NCI-H1417 (cell line): ENCODE measurements around the gene SCUBE3.
A peak's percentile ranks its signal among the peaks of the same experiment; 100 is the strongest.

Experiments used
- DNase-seq, 3 experiments: peaks; one replicate each; lab custom pipeline; 2025; lab: John Stamatoyannopoulos, UW

Gene SCUBE3

GRCh38 chr6:35239581-35239980, 25.8 kb downstream of the SCUBE3 start:
- no peak for DNase-seq

DNA sequence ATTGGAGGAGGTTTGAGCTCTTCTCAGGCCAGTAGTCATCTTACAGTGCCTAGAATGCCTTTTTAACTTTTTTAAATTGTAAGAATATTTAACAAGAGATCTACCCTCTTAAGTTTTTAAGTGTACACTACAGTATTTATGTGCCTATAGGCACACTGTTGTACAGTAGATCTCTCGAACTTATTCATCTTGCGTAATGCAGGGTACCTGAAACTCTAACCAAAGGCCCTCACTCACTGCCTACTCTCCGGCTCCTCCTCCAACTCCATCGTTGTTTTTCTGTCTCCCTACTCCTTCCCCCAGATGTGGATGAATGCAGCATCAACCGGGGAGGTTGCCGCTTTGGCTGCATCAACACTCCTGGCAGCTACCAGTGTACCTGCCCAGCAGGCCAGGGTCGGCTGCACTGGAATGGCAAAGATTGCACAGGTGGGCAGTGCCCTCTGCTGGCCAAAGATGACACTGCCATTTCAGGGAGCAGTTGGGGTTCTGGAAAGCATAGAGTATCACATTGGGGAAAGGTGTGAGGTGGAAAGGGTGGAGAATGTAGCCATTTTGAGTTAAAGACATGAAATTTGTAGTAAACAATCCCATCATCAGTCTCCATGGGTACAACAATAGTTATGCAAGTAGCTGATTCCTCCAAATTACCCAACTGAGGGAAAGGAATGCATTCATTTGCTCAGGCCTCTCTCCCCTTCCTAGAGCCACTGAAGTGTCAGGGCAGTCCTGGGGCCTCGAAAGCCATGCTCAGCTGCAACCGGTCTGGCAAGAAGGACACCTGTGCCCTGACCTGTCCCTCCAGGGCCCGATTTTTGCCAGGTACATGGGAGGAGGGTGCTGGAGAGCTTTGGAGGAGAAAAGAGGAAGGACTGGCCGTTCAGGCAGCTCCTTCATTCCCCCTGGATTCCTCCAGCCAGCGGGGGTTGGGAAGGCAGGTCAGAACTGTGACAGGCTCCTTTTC, 27.4 kb downstream of the SCUBE3 start:
- peak; percentile 63 to 85 (median 64) for DNase-seq

- no peak for DNase-seq
Observed at GRCh38 chr6:35242486-35242885, 28.7 kb downstream of the SCUBE3 start.

- DNase-seq, result no peak
Observed at GRCh38 chr6:35242906-35243305, 29.1 kb downstream of the SCUBE3 start.

GRCh38 chr6:35243386-35243958, 29.7 kb downstream of the SCUBE3 start:
- DNase-seq, result no peak

- no peak for DNase-seq
Observed at GRCh38 chr6:35244551-35244950, 30.8 kb downstream of the SCUBE3 start.

GRCh38 chr6:35247642-35248231, 34.0 kb downstream of the SCUBE3 start:
- no peak for DNase-seq

- no peak for DNase-seq
Observed at GRCh38 chr6:35248300-35248699, 34.5 kb downstream of the SCUBE3 start.

- no peak for DNase-seq
Observed at GRCh38 chr6:35248965-35249364, 35.2 kb downstream of the SCUBE3 start.

DNA sequence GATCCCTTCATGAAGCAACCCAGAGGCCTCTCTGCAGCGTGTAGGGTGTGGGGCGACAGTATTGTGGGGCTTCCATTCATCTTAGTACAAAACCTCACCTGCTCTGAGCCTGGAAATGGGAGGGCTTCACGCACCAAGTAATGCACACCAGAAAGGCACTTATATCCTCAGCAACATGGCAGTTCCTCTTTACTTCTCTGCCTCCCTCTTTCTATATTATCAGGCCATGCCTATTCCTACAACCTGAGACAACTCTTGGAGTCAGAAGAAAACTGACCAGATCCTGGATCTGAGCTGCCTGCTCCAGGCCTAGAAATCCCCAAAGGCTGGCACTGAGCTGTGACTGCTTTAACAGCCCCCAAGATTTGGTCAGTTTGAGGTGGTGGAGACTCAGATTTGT, 38.2 kb downstream of the SCUBE3 start:
- DNase-seq, result no peak

- no peak for DNase-seq
Observed at GRCh38 chr6:35253249-35253648, 39.5 kb downstream of the SCUBE3 start.

DNA sequence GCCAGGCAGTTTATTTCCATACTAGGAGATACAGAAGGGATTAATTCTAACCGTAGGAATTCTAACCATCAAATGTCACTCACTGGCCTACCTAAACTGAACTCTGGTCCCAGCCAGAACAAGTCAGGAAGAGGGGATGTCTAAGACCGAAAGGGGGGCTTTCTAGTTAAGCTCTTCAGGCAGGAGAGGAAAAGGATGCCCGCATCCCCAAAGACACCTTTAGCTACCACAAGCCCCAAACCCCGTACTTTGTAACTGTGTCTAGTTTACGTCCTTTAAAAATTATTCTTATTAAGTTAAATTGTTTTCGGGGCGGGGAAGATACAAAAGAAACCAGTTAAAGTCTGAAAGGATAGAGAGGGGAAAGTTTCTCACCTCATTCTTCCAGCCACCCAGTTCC, 44.6 kb downstream of the SCUBE3 start:
- DNase-seq, result peak in 1 of 3 experiments; percentile 37

DNA sequence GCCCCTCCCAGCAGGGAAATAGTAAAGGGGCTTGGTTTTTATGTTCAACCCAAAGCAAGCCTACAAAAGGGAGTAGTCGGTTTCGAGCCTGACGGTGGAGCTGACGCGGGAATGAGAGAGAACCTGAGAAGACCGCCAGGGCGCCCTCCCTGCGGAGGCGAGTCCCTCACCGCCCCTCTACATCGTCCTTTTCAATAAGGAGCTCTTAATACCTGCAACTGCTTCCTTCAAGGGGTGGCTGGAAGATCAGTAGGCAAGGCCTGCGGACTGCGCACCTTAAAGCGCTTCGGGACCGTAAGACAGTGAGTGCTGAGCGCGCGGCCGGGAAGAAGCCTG, 45.1 kb downstream of the SCUBE3 start:
- peak in 2 of 3 experiments; percentile 80 to 87 for DNase-seq

- DNase-seq, result peak; percentile 95 to 98 (median 97)
Observed at GRCh38 chr6:35259194-35259947, 45.6 kb downstream of the SCUBE3 start, which contains the start of gene ZNF76. Gene ZNF76, plus strand, starts transcription at chr6:35259735. Its CDS starts 21,417 bp downstream, at chr6:35281152.

GRCh38 chr6:35259948-35260590, 46.3 kb downstream of the SCUBE3 start:
- peak in 2 of 3 experiments; percentile 75 to 78 for DNase-seq

DNA sequence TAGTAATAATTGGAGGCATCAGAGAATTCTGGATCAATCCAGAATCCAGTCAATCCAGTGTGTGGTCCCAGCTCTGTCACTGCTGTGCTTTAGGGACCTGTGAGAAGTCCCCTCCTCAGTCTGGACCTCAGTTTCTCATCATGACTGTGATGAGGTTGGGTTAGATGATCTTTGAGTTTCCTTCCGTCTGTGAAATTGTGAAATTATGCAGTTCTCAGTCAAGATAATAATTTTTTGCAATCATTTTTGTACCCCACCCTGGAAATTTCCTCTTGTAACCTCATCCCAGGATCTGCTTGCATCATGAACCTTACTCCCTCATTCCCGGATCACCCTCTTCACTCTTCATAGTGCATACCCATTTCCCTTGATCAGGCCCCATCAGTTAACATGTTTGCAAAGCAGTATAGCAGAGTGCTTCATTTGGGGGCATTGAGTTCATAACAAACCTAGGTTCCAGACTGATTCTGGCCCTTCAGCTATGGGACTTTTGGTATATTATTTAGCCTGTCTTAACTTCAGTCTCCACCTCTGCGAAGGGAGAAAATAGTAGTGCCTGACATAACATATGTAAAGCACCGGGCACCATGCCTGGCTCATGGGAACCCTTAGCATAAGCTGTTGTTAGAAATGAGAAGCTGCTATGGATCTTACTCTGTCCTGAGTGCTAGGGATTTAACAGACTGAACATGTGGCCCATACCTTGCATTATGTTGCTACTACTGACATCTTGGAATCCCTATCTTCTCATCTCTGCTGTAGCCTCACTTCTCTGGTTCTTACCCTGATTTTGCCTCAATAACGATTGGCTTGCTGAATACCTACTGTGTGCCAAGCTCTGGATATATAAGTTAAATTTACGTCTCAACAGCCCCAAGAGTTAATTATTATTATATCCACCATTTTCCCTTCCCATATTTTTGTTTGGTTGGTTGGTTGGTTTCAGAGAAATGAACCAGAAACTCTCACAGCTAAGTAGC, 47.1 kb downstream of the SCUBE3 start:
- no peak for DNase-seq

GRCh38 chr6:35262596-35262995, 48.8 kb downstream of the SCUBE3 start:
- DNase-seq, result no peak

DNA sequence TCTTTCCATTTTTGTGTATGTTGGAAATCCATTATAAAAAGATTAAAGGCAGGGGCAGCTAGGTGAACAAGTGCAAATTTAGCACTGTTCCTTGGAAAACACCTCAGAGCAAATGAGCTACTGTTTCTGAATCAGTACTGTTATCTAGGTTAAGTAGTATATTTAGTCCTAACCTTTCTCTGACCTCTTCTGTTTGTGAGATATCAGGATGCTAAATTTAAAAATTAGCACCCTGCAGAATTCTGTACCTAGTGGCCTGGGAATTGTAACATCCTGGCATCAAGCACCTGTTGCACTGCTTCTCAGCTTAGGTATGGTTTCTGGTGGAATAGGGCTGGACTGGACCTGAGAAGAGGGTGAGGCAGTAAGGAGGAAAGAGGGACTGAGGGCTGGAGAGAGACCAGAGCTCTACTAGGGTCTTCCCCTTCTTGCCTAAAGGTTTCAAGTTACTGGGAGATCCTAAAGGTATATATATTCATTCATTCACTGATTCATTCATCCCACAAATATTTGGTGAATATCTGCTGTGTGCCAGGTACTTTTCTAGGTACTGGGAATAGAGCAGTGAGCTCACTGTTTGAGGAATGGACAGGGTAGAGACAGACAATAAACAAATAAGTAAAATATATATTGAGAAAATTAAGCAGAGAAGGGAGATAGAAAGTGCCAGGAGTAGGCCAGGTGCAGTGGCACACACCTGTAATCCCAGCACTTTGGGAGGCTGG, 51.0 kb downstream of the SCUBE3 start:
- DNase-seq, result no peak

GRCh38 chr6:35265523-35265922, 51.8 kb downstream of the SCUBE3 start:
- DNase-seq, result no peak

DNA sequence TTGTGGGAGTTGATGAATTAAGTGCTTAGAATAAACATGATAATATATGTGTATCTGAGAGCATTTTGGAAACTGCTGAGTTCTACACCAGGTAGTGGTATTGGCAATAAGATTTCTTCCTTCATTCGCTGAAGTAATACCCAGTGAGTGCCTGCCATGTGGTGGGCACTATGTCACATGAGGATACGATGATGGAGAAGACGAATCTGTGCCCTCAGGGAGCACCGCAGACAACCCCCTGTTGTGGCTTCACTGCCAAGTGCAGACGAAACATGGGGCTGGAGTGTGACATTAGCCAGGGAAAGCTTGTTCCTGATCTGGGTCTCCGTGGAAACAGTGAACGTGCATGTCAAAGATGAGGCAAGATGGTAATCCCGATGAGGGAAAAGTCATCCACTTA, 53.7 kb downstream of the SCUBE3 start:
- DNase-seq, result peak in 1 of 3 experiments; percentile 17
